Upper lobe of right lung (tissue), 1 donor: ENCODE data around the gene CACNB2. TPM values are rescaled to one million over a fixed set of nuclear protein-coding genes. Genes with fewer than 3 reads are reported as not detected.
"Not testable (repeated sequence)": the region's sequence is repeated elsewhere in the genome, so short reads cannot be mapped to it uniquely, and the experiment has no call there.

Experiments used
- ATAC-seq: fragments of 200-7000 bp; cut with Tn5 transposase; one replicate; pipeline ENCODE4 v1.9.1; 2020; ENCODE audit warnings: mild to moderate bottlenecking, moderate library complexity
- DNase-seq: peaks from one replicate; pipeline ENCODE4 v3.0.0-alpha.2; 2020
- H3K27ac ChIP-seq: fragments of 200-600 bp; one replicate; pipeline ENCODE4 v1.8.0; 2022
- H3K27me3 ChIP-seq: fragments of 200-600 bp; one replicate; pipeline ENCODE4 v1.8.0; 2022; ENCODE audit warnings: mild to moderate bottlenecking
- H3K36me3 ChIP-seq: fragments of 200-600 bp; one replicate; pipeline ENCODE4 v1.8.0; 2022
- H3K4me1 ChIP-seq: fragments of 200-600 bp; one replicate; pipeline ENCODE4 v1.8.0; 2022
- H3K4me3 ChIP-seq: fragments of 200-600 bp; one replicate; pipeline ENCODE4 v1.8.0; 2022; ENCODE audit warnings: mild to moderate bottlenecking
- H3K9me3 ChIP-seq: fragments of 200-600 bp; one replicate; pipeline ENCODE4 v1.8.0; 2022
- CTCF ChIP-seq: fragments of 200-600 bp; IDR thresholded peaks from one replicate; pipeline ENCODE4 v1.8.0; 2022; ENCODE audit warnings: antibody characterized with exemption
- intact Hi-C: fragments of 100-400 bp; cut with DNase I; formaldehyde crosslinking; loops from one replicate; pipeline ENCODE4 v1.11.0; 2022
- total RNA-seq: library from RNA; stranded (reverse); fragmentation: NEBNext Ultra II Directional; extraction: Animal tissue kit (Norgen Biotek cat#: 25700); gene quantifications from one replicate; pipeline ENCODE4 v1.2.1, GENCODE V29; 2021
- donor health status: DM: no; HTN: yes; CAD: no; lungs with severe emphysema.

Gene CACNB2
- total RNA-seq, 1 donor from 2014 or later, result 4.2 TPM

GRCh38 chr10:18164748-18165361 lies 24.6 kb downstream of the CACNB2 start:
- H3K27ac ChIP-seq, result no peak overlapping the region
- no peaks in the 10 kb centered on the region for H3K36me3 ChIP-seq
- no peak for TF ChIP-seq CTCF
- no peaks in the 10 kb centered on the region for H3K4me1 ChIP-seq
- no peaks in the 10 kb centered on the region for H3K9me3 ChIP-seq
- intact Hi-C loops, result no loop called here
- no peaks in the 10 kb centered on the region for H3K27me3 ChIP-seq
- no peak for ATAC-seq
- DNase-seq, result no peak
- H3K4me3 ChIP-seq, result no peak overlapping the region

GRCh38 chr10:18178854-18179483 lies 38.7 kb downstream of the CACNB2 start:
- ATAC-seq (no peak), DNase-seq (no peak)
- no peaks in the 10 kb centered on the region for H3K4me1 ChIP-seq
- intact Hi-C loops, result no loop called here
- no peaks in the 10 kb centered on the region for H3K27me3 ChIP-seq
- no peak overlapping the region for H3K4me3 ChIP-seq
- TF ChIP-seq CTCF, result no peak
- H3K27ac ChIP-seq, result no peak overlapping the region
- no peaks in the 10 kb centered on the region for H3K36me3 ChIP-seq
- H3K9me3 ChIP-seq, result no peaks in the 10 kb centered on the region

GRCh38 chr10:18179891-18180290 lies 39.7 kb downstream of the CACNB2 start:
- no peak for DNase-seq
- no peaks in the 10 kb centered on the region for H3K27me3 ChIP-seq
- intact Hi-C loops, result no loop called here
- ATAC-seq, result no peak
- no peaks in the 10 kb centered on the region for H3K36me3 ChIP-seq
- H3K4me3 ChIP-seq, result no peak overlapping the region
- no peaks in the 10 kb centered on the region for H3K4me1 ChIP-seq
- H3K9me3 ChIP-seq, result no peaks in the 10 kb centered on the region
- no peak overlapping the region for H3K27ac ChIP-seq
- TF ChIP-seq CTCF, result no peak

GRCh38 chr10:18181382-18181781 lies 41.2 kb downstream of the CACNB2 start:
- DNase-seq, H3K4me1 ChIP-seq, H3K4me3 ChIP-seq, intact Hi-C loops, ATAC-seq, H3K36me3 ChIP-seq, H3K27ac ChIP-seq, H3K9me3 ChIP-seq, H3K27me3 ChIP-seq: not testable (repeated sequence)

- Histone ChIP-seq H3K4me3 (no peak overlapping the region), H3K27ac (no peak overlapping the region), H3K4me1 (no peaks in the 10 kb centered on the region), H3K27me3 (no peaks in the 10 kb centered on the region), H3K9me3 (no peaks in the 10 kb centered on the region), H3K36me3 (no peaks in the 10 kb centered on the region)
- intact Hi-C loops, result no loop called here
- ATAC-seq, result no peak
- no peak for DNase-seq
- TF ChIP-seq CTCF, result no peak
Measured at GRCh38 chr10:18185621-18186020, 45.4 kb downstream of the CACNB2 start.

- Histone ChIP-seq H3K4me1 (peaks cover 4% of the 10 kb centered on the region), H3K9me3 (no peaks in the 10 kb centered on the region), H3K27ac (no peak overlapping the region), H3K36me3 (no peaks in the 10 kb centered on the region), H3K27me3 (no peaks in the 10 kb centered on the region), H3K4me3 (no peak overlapping the region)
- no peak for DNase-seq
- TF ChIP-seq CTCF, result no peak
- intact Hi-C loops, result no loop called here
- no peak for ATAC-seq
Measured at GRCh38 chr10:18190840-18191239, 50.6 kb downstream of the CACNB2 start.
